Jurkat, Clone E6-1 (cell line): ENCODE results near the gene CBY3. TPM values are rescaled to one million over a fixed set of nuclear protein-coding genes. Genes with fewer than 3 reads are reported as not detected.
"Not testable (repeated sequence)": the region's sequence is repeated elsewhere in the genome, so short reads cannot be mapped to it uniquely, and the experiment has no call there.

Experiments used
- DNase-seq: peaks from one replicate; pipeline ENCODE4 v3.0.0-alpha.2; 2011; ENCODE audit warnings: low read depth, low spot score
- H3K4me3 ChIP-seq: 2 replicates; pipeline ENCODE4 v1.5.1; 2011; ENCODE audit warnings: mild to moderate bottlenecking, low read length, control low read depth, moderate library complexity
- polyA plus RNA-seq: library from polyadenylated mRNA; unstranded; fragments of >200 nt; gene quantifications from one replicate; pipeline ENCODE4 v1.2.1, GENCODE V29; 2012; ENCODE audit warnings: missing spikeins; ENCODE audit not compliant: insufficient read length, insufficient read depth

CBY3 gene
- polyA plus RNA-seq, result not detected

GRCh38 chr5:179680780-179681401, at the start of gene CBY3:
Gene CBY3 (minus strand): TSS chr5:179681034. CDS start chr5:179680918, 116 bp downstream.
- H3K4me3 ChIP-seq, result peak within 1 kb of the TSS; percentile 95
- DNase-seq, result no peak

GRCh38 chr5:179730356-179730755, 49.5 kb upstream of the CBY3 start:
- no peak for DNase-seq
- no peak overlapping the region for H3K4me3 ChIP-seq

GRCh38 chr5:179729727-179730126, 48.9 kb upstream of the CBY3 start:
- no peak for DNase-seq

GRCh38 chr5:179729303-179729702, 48.5 kb upstream of the CBY3 start:
- no peak for DNase-seq
- no peak overlapping the region for H3K4me3 ChIP-seq

More at GRCh38 chr5:179729727-179730126, 48.9 kb upstream of the CBY3 start:
- no peak overlapping the region for H3K4me3 ChIP-seq

GRCh38 chr5:179727106-179727505, 46.3 kb upstream of the CBY3 start:
- no peak overlapping the region for H3K4me3 ChIP-seq
- DNase-seq, result no peak

- no peak overlapping the region for H3K4me3 ChIP-seq
- DNase-seq, result no peak
Measured at GRCh38 chr5:179724163-179724562, 43.3 kb upstream of the CBY3 start.

- no peak overlapping the region for H3K4me3 ChIP-seq
- DNase-seq, result no peak
Measured at GRCh38 chr5:179720222-179720621, 39.4 kb upstream of the CBY3 start.

GRCh38 chr5:179716286-179716685, 35.5 kb upstream of the CBY3 start:
- no peak overlapping the region for H3K4me3 ChIP-seq
- no peak for DNase-seq

- DNase-seq, result no peak
- peak overlapping the region; percentile 95 for H3K4me3 ChIP-seq
Measured at GRCh38 chr5:179700401-179700918, 19.6 kb upstream of the CBY3 start.

GRCh38 chr5:179699616-179700237, 18.9 kb upstream of the CBY3 start:
- no peak for DNase-seq
- H3K4me3 ChIP-seq, result peak overlapping the region; percentile 95

GRCh38 chr5:179698935-179699615, 18.2 kb upstream of the CBY3 start, which contains the start of gene CANX:
Gene CANX (plus strand): TSS chr5:179698967. CDS start chr5:179705682, 6,715 bp downstream.
- peak within 1 kb of the TSS; percentile 95 for H3K4me3 ChIP-seq
- DNase-seq, result no peak

- peak; percentile 98 for DNase-seq
Measured at GRCh38 chr5:179697993-179698934, 17.4 kb upstream of the CBY3 start.

GRCh38 chr5:179697543-179697942, 16.7 kb upstream of the CBY3 start:
- not testable (repeated sequence) for DNase-seq

More at GRCh38 chr5:179697993-179698934, 17.4 kb upstream of the CBY3 start:
- H3K4me3 ChIP-seq, result peak overlapping the region; percentile 95

GRCh38 chr5:179697108-179697507, 16.3 kb upstream of the CBY3 start:
- peak overlapping the region; percentile 83 for H3K4me3 ChIP-seq
- no peak for DNase-seq

More at GRCh38 chr5:179697543-179697942, 16.7 kb upstream of the CBY3 start:
- peak overlapping the region; percentile 83 for H3K4me3 ChIP-seq

GRCh38 chr5:179696603-179697002, 15.8 kb upstream of the CBY3 start:
- H3K4me3 ChIP-seq, result no peak overlapping the region
- DNase-seq, result no peak

GRCh38 chr5:179694561-179694960, 13.7 kb upstream of the CBY3 start:
- DNase-seq, result no peak
- H3K4me3 ChIP-seq, result no peak overlapping the region

GRCh38 chr5:179689212-179689611, 8.4 kb upstream of the CBY3 start:
- not testable (repeated sequence) for DNase-seq

GRCh38 chr5:179680014-179680779, 637 bp downstream of the CBY3 start:
- no peak for DNase-seq
- peak overlapping the region; percentile 95 for H3K4me3 ChIP-seq

More at GRCh38 chr5:179689212-179689611, 8.4 kb upstream of the CBY3 start:
- not testable (repeated sequence) for H3K4me3 ChIP-seq
